Loucy (cell line): Measurements from ENCODE around the gene BDKRB1.

Source experiments
- H2AFZ ChIP-seq: fragments of 200-600 bp; sonication (generic); 2 replicates; pipeline ENCODE4 v1.6.0; 2016; ENCODE audit warnings: antibody characterized with exemption, mild to moderate bottlenecking, low read length, moderate library complexity
- H3F3A ChIP-seq: fragments of 200-600 bp; 2 replicates; pipeline ENCODE4 v1.6.0; 2016; ENCODE audit warnings: antibody characterized with exemption, low read depth, mild to moderate bottlenecking
- H3K27me3 ChIP-seq: fragments of 200-600 bp; sonication (generic); 2 replicates; pipeline ENCODE4 v1.6.1; 2014; ENCODE audit warnings: low read length, mild to moderate bottlenecking; ENCODE audit not compliant: insufficient read depth, poor library complexity, severe bottlenecking
- H3K36me3 ChIP-seq: fragments of 200-600 bp; sonication (generic); 2 replicates; pipeline ENCODE4 v1.6.1; 2016; ENCODE audit warnings: low read length; ENCODE audit not compliant: insufficient read depth
- H3K4me1 ChIP-seq: fragments of 200-600 bp; sonication (generic); 2 replicates; pipeline ENCODE4 v1.5.1; 2014; ENCODE audit warnings: low read length, mild to moderate bottlenecking; ENCODE audit not compliant: insufficient read depth, poor library complexity, severe bottlenecking
- H3K4me2 ChIP-seq: fragments of 200-600 bp; sonication (generic); 2 replicates; pipeline ENCODE4 v1.6.0; 2014; ENCODE audit warnings: antibody characterized with exemption, low read length, low read depth, mild to moderate bottlenecking; ENCODE audit not compliant: poor library complexity, severe bottlenecking
- H3K4me3 ChIP-seq: fragments of 200-600 bp; sonication (generic); 2 replicates; pipeline ENCODE4 v1.5.1; 2014; ENCODE audit warnings: low read length, mild to moderate bottlenecking, mixed read lengths; ENCODE audit not compliant: poor library complexity, severe bottlenecking
- H3K79me2 ChIP-seq: fragments of 200-600 bp; sonication (generic); 2 replicates; pipeline ENCODE4 v1.6.1; 2014; ENCODE audit warnings: low read length; ENCODE audit not compliant: insufficient read depth
- H3K9ac ChIP-seq: fragments of 200-600 bp; sonication (generic); 2 replicates; pipeline ENCODE4 v1.6.0; 2014; ENCODE audit warnings: mild to moderate bottlenecking, low read depth, low read length, moderate library complexity; ENCODE audit not compliant: poor library complexity, severe bottlenecking
- H3K9me2 ChIP-seq: fragments of 200-600 bp; sonication (generic); replicated peaks from 2 replicates; pipeline ENCODE4 v1.6.1; 2016; ENCODE audit warnings: low read depth, low read length, mixed read lengths
- H3K9me3 ChIP-seq: fragments of 200-600 bp; sonication (generic); 2 replicates; pipeline ENCODE4 v1.6.1; 2014; ENCODE audit warnings: mild to moderate bottlenecking, antibody characterized with exemption, low read length, low read depth; ENCODE audit not compliant: insufficient read depth
- H4K20me1 ChIP-seq: fragments of 200-600 bp; sonication (generic); 2 replicates; pipeline ENCODE4 v1.6.0; 2014; ENCODE audit warnings: antibody characterized with exemption, low read length, mild to moderate bottlenecking; ENCODE audit not compliant: insufficient read depth, poor library complexity, severe bottlenecking
- EZH2phosphoT487 ChIP-seq: fragments of 200-600 bp; IDR thresholded peaks from 2 replicates; pipeline ENCODE4 v1.6.1; 2018; ENCODE audit warnings: antibody characterized with exemption, mild to moderate bottlenecking, moderate library complexity, borderline replicate concordance
- TF ChIP-seq, protein P1 (sequence below): fragments of 200-600 bp; sonication (generic); conservative IDR thresholded peaks from 2 replicates; pipeline ENCODE4 v1.5.1; 2014; ENCODE audit warnings: mild to moderate bottlenecking, antibody characterized with exemption, low read length

BDKRB1 gene

DNA sequence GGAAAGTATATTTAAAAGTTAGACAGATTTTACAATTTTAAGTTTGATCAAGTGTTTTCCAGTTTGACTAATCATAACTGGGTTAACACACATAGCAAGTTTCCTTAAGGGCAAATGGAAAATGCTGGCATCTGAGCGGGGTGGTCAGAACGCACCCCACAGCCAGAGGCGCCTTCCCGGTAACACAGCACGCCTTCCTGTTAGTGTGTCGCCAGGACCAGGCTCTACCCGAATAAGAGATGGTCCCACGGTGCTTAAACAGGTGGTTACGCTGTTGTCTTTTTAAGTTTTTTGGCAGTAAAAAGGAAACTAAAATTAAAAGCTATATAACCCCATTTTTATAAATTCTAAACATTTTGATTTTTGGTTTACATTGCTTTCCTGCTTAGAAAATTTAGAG is 28.0 kb downstream of the BDKRB1 start:
- H2AFZ ChIP-seq = no peak overlapping the region
- no peaks in the 10 kb centered on the region for H3K9me3 ChIP-seq
- H3K36me3 ChIP-seq = peaks cover 7% of the 10 kb centered on the region; the same call in 1 of the 2 replicates
- H3K27me3 ChIP-seq = no peaks in the 10 kb centered on the region
- H3K9ac ChIP-seq = no peak overlapping the region
- no peaks in the 10 kb centered on the region for H4K20me1 ChIP-seq
- no peaks in the 10 kb centered on the region for H3F3A ChIP-seq
- H3K79me2 ChIP-seq = no peaks in the 10 kb centered on the region
- no peak overlapping the region for H3K4me2 ChIP-seq
- no peaks in the 10 kb centered on the region for H3K9me2 ChIP-seq
- H3K4me3 ChIP-seq = no peak overlapping the region
- TF ChIP-seq EZH2phosphoT487 = no peak
- TF ChIP-seq, protein P1, sequence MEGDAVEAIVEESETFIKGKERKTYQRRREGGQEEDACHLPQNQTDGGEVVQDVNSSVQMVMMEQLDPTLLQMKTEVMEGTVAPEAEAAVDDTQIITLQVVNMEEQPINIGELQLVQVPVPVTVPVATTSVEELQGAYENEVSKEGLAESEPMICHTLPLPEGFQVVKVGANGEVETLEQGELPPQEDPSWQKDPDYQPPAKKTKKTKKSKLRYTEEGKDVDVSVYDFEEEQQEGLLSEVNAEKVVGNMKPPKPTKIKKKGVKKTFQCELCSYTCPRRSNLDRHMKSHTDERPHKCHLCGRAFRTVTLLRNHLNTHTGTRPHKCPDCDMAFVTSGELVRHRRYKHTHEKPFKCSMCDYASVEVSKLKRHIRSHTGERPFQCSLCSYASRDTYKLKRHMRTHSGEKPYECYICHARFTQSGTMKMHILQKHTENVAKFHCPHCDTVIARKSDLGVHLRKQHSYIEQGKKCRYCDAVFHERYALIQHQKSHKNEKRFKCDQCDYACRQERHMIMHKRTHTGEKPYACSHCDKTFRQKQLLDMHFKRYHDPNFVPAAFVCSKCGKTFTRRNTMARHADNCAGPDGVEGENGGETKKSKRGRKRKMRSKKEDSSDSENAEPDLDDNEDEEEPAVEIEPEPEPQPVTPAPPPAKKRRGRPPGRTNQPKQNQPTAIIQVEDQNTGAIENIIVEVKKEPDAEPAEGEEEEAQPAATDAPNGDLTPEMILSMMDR = no peak
- H3K4me1 ChIP-seq = no peaks in the 10 kb centered on the region

DNA sequence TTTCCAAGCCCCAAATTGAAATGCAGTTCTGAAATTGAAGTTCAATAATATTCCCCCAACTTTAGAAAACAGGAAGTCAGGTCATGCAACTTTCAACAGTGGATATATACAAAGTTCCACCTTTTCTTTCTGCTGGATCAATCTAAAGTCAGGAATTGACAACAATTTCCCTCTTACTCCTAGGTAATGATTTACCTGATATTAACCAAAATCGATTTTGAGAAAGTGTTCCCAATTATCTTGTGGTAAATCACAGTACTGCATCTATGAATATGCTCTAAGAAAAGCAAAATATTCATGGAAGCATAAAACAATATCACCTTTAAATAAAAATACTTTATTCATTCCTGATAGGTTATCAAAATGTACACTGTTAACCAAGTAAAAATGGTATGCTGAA is 28.4 kb downstream of the BDKRB1 start:
- TF ChIP-seq EZH2phosphoT487 = no peak
- TF ChIP-seq, protein P1 = no peak
- H3K4me2 ChIP-seq = no peak overlapping the region
- no peaks in the 10 kb centered on the region for H3F3A ChIP-seq
- H3K4me3 ChIP-seq = no peak overlapping the region
- peaks cover 11% of the 10 kb centered on the region; the same call in 1 of the 2 replicates for H3K36me3 ChIP-seq
- H2AFZ ChIP-seq = no peak overlapping the region
- no peaks in the 10 kb centered on the region for H4K20me1 ChIP-seq
- no peak overlapping the region for H3K9ac ChIP-seq
- no peaks in the 10 kb centered on the region for H3K79me2 ChIP-seq
- H3K4me1 ChIP-seq = no peaks in the 10 kb centered on the region
- H3K27me3 ChIP-seq = no peaks in the 10 kb centered on the region
- H3K9me3 ChIP-seq = no peaks in the 10 kb centered on the region
- no peaks in the 10 kb centered on the region for H3K9me2 ChIP-seq

DNA sequence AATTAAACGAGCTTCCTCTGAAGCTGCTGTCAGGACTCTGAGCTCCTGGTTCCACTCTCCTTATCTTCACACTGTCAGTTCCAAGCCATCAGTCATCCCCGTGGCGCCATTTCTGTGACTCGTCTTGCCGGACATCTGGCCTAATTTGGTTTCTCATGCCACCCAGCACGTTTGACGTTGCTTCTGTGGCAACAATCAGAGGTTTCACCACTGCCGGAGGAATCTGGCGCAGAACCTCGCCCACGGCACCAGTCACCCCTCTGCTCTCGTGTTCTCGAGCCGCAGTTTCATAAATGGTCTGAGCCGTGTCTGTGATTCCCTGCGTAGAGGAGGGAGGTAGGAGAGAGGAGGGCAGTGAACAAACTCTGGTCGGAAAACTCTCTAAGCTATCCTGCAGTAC is 29.7 kb downstream of the BDKRB1 start:
- Histone ChIP-seq H3K79me2 (no peaks in the 10 kb centered on the region), H3K9ac (no peak overlapping the region), H3K36me3 (peaks cover 23% of the 10 kb centered on the region; the same call in 1 of the 2 replicates), H3K9me3 (no peaks in the 10 kb centered on the region), H4K20me1 (no peaks in the 10 kb centered on the region), H3K4me2 (no peak overlapping the region), H3K9me2 (no peaks in the 10 kb centered on the region), H3K4me3 (no peak overlapping the region), H3K27me3 (no peaks in the 10 kb centered on the region), H3F3A (no peaks in the 10 kb centered on the region), H3K4me1 (no peaks in the 10 kb centered on the region), H2AFZ (no peak overlapping the region)
- TF ChIP-seq, protein P1 = no peak
- TF ChIP-seq EZH2phosphoT487 = no peak
